Liver (tissue), 9 donors: Measurements from ENCODE around the gene C16orf86. TPM values are rescaled to one million over a fixed set of nuclear protein-coding genes. Genes with fewer than 3 reads are reported as not detected.
A peak's percentile ranks its signal among the peaks of the same experiment; 100 is the strongest.

Source experiments
- DNase-seq: peaks from one replicate; pipeline ENCODE4 v3.0.0-alpha.2; 2017; ENCODE audit warnings: low spot score
- H3K27ac ChIP-seq, 2 donors: one replicate each; pipeline ENCODE4 v1.7.0; 2013; ENCODE audit warnings: inconsistent platforms in 2 of 2, low read length in 2 of 2, control low read depth in 1 of 2, low read depth in 1 of 2, mild to moderate bottlenecking in 1 of 2
- H3K27me3 ChIP-seq, 4 donors: one replicate each; pipeline versions ENCODE4 v1.6.1 to v1.7.0; 2013; ENCODE audit warnings: low read length in 3 of 4, inconsistent platforms in 1 of 4, mild to moderate bottlenecking in 1 of 4, moderate library complexity in 1 of 4; ENCODE audit not compliant: control insufficient read depth in 4 of 4, insufficient read depth in 4 of 4
- H3K36me3 ChIP-seq, 4 donors: one replicate each; pipeline versions ENCODE4 v1.6.1 to v1.7.0; 2013; ENCODE audit warnings: low read length in 3 of 4, mild to moderate bottlenecking in 3 of 4, low read depth in 1 of 4, moderate library complexity in 1 of 4; ENCODE audit not compliant: control insufficient read depth in 4 of 4, insufficient read depth in 3 of 4
- H3K4me1 ChIP-seq, 4 donors: one replicate each; pipeline versions ENCODE4 v1.6.1 to v1.7.0; 2013; ENCODE audit warnings: low read length in 3 of 4, mild to moderate bottlenecking in 3 of 4, moderate library complexity in 1 of 4; ENCODE audit not compliant: control insufficient read depth in 4 of 4, insufficient read depth in 4 of 4
- H3K4me3 ChIP-seq, 3 donors: one replicate each; pipeline versions ENCODE4 v1.6.1 to v1.7.0; 2013; ENCODE audit warnings: low read length in 3 of 3, control low read depth in 1 of 3, low read depth in 1 of 3, mild to moderate bottlenecking in 1 of 3
- H3K9ac ChIP-seq, 2 donors: one replicate each; pipeline ENCODE4 v1.7.0; 2013; ENCODE audit warnings: low read length in 2 of 2, mild to moderate bottlenecking in 2 of 2, moderate library complexity in 2 of 2, control low read depth in 1 of 2, low read depth in 1 of 2
- H3K9me3 ChIP-seq, 4 donors: one replicate each; pipeline versions ENCODE4 v1.6.1 to v1.7.0; 2013; ENCODE audit warnings: low read length in 3 of 4; ENCODE audit not compliant: control insufficient read depth in 4 of 4
- EGR1 ChIP-seq, 2 donors: IDR thresholded peaks; 2 replicates each; pipeline ENCODE4 v1.6.1; 2016 to 2018; ENCODE audit warnings: antibody characterized with exemption in 2 of 2, low read depth in 2 of 2
- FOXA1 ChIP-seq: IDR thresholded peaks from 2 replicates; pipeline ENCODE4 v1.6.1; 2016; ENCODE audit warnings: antibody characterized with exemption
- GABPA ChIP-seq, 2 donors: IDR thresholded peaks in 1 of 2; conservative IDR thresholded peaks in 1 of 2; 2 replicates each; pipeline ENCODE4 v1.6.1; 2016; ENCODE audit warnings: antibody characterized with exemption in 2 of 2, mild to moderate bottlenecking in 1 of 2, moderate library complexity in 1 of 2
- RAD21 ChIP-seq, 2 donors: IDR thresholded peaks; 2 replicates each; pipeline ENCODE4 v1.6.1; 2016; ENCODE audit warnings: antibody characterized with exemption in 2 of 2, mild to moderate bottlenecking in 2 of 2
- RXRA ChIP-seq, 2 donors: IDR thresholded peaks; 2 replicates each; pipeline ENCODE4 v1.6.1; 2017 to 2018; ENCODE audit warnings: antibody characterized with exemption in 2 of 2, mild to moderate bottlenecking in 1 of 2
- WGBS: extraction: QIAGEN DNeasy Blood & Tissue Kit; methylation state at CpG from one replicate; pipeline ENCODE4 v1.1.7; 2013; 5-methylcytosine and 5-hydroxymethylcytosine counted together
- polyA plus RNA-seq, 2 donors: library from polyadenylated mRNA; stranded (reverse) in 1 of 2; unstranded in 1 of 2; fragments of 200-250 nt in 1 of 2; fragments of >200 nt in 1 of 2; fragmentation: Nextera tagmentation in 1 of 2; extraction: Ambion mirVana in 1 of 2; gene quantifications; one replicate each; pipeline versions ENCODE4 v1.2.1 to v1.2.3, GENCODE V29; 2013 to 2015
- total RNA-seq, 2 donors: library from RNA; depleted of rRNA; stranded (reverse); fragments of >200 nt; gene quantifications; one replicate each; pipeline ENCODE4 v1.2.3, GENCODE V29; 2014
- TF ChIP-seq, protein P1 (sequence below): IDR thresholded peaks from 2 replicates; pipeline ENCODE4 v1.6.1; 2016; ENCODE audit warnings: antibody characterized with exemption
- TF ChIP-seq, protein P2 (sequence below): fragments of 150-350 bp; IDR thresholded peaks from 2 replicates; pipeline ENCODE4 v1.5.1; 2017; ENCODE audit warnings: improper control_type of control experiment, low read depth, low read length; ENCODE audit not compliant: missing input control
- TF ChIP-seq, protein P3 (sequence below): IDR thresholded peaks from 2 replicates; pipeline ENCODE4 v1.6.1; 2016; ENCODE audit warnings: antibody characterized with exemption, mild to moderate bottlenecking
- TF ChIP-seq, protein P4 (sequence below): IDR thresholded peaks from 2 replicates; pipeline ENCODE4 v1.6.1; 2016; ENCODE audit warnings: antibody characterized with exemption
- TF ChIP-seq, protein P5 (sequence below): IDR thresholded peaks from 2 replicates; pipeline ENCODE4 v1.6.1; 2016; ENCODE audit warnings: antibody characterized with exemption
- donor health status: healthy.
- donor health status: healthy.
- donor health status: healthy.
- donor health status: healthy.
- donor health status: healthy.

C16orf86 gene
- total and polyA plus RNA-seq, 4 donors = 1.2 to 2.6 (median 2.1) TPM

DNA sequence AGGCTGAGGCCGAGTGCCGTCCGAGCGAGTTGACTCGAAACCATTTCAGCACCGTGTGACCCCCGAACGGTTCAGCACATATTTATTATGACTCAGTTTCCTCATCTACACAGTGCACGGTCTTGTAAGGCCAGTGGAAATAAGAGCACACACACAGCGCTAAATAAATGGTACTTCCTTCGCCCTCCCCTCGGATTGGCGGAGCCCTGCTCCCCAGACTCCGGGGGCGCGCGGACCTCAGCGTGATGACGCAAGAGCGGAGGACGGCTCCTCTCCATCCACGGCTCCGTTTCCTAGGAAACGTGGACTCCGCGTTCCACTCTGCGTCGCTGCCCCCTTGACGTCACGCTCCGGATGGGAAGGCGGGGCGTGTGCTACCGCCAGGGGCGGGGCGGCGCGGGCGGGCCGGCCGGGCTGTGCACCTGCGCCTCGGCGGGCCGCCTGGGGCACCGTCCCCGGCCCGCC lies 6.0 kb upstream of the C16orf86 start, which contains the start of gene PARD6A (continued):
- TF ChIP-seq RXRA (IDR thresholded peaks at IDR 0.05) = no peak
- TF ChIP-seq FOXA1 = no peak
- TF ChIP-seq, protein P1, sequence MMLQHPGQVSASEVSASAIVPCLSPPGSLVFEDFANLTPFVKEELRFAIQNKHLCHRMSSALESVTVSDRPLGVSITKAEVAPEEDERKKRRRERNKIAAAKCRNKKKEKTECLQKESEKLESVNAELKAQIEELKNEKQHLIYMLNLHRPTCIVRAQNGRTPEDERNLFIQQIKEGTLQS = peak; percentile 83

DNA sequence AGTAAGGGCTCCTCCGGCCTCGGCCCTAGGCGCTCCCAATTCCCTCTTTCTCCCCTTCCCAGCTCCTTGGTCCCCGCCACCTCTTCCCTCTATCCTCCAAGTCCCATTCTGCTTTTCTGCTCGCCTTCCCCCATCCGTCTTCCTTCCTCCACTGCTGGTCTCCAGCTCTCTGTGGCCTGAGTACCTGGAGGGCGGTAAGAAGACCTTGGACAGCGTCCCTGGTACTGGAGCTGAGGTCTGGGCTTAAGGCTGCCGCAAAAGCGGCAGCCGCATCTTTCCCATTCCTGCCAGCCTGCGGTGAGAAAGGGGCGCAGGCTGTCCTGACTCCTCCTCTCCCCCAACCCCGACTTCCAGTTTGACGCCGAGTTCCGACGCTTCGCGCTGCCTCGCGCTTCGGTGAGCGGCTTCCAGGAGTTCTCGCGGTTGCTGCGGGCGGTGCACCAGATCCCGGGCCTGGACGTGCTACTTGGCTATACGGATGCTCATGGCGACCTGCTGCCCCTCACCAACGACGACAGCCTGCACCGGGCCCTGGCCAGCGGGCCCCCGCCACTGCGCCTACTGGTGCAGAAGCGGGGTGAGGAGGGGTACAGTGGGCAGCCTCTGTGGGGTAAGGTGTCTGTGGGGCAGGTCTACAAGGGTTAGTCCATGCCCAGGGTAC lies 5.4 kb upstream of the C16orf86 start:
- TF ChIP-seq, protein P2, sequence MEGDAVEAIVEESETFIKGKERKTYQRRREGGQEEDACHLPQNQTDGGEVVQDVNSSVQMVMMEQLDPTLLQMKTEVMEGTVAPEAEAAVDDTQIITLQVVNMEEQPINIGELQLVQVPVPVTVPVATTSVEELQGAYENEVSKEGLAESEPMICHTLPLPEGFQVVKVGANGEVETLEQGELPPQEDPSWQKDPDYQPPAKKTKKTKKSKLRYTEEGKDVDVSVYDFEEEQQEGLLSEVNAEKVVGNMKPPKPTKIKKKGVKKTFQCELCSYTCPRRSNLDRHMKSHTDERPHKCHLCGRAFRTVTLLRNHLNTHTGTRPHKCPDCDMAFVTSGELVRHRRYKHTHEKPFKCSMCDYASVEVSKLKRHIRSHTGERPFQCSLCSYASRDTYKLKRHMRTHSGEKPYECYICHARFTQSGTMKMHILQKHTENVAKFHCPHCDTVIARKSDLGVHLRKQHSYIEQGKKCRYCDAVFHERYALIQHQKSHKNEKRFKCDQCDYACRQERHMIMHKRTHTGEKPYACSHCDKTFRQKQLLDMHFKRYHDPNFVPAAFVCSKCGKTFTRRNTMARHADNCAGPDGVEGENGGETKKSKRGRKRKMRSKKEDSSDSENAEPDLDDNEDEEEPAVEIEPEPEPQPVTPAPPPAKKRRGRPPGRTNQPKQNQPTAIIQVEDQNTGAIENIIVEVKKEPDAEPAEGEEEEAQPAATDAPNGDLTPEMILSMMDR = peak; percentile 0
- TF ChIP-seq, protein P3, sequence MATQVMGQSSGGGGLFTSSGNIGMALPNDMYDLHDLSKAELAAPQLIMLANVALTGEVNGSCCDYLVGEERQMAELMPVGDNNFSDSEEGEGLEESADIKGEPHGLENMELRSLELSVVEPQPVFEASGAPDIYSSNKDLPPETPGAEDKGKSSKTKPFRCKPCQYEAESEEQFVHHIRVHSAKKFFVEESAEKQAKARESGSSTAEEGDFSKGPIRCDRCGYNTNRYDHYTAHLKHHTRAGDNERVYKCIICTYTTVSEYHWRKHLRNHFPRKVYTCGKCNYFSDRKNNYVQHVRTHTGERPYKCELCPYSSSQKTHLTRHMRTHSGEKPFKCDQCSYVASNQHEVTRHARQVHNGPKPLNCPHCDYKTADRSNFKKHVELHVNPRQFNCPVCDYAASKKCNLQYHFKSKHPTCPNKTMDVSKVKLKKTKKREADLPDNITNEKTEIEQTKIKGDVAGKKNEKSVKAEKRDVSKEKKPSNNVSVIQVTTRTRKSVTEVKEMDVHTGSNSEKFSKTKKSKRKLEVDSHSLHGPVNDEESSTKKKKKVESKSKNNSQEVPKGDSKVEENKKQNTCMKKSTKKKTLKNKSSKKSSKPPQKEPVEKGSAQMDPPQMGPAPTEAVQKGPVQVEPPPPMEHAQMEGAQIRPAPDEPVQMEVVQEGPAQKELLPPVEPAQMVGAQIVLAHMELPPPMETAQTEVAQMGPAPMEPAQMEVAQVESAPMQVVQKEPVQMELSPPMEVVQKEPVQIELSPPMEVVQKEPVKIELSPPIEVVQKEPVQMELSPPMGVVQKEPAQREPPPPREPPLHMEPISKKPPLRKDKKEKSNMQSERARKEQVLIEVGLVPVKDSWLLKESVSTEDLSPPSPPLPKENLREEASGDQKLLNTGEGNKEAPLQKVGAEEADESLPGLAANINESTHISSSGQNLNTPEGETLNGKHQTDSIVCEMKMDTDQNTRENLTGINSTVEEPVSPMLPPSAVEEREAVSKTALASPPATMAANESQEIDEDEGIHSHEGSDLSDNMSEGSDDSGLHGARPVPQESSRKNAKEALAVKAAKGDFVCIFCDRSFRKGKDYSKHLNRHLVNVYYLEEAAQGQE = peak; percentile 81
- TF ChIP-seq EGR1 (IDR thresholded peaks at IDR 0.05; ENCODE audit: low read depth in 2 of 2) (no peak), FOXA1 (no peak)
- peak overlapping the region in 2 of 3 donors; percentile 47 to 73 for H3K4me3 ChIP-seq
- WGBS = 31% methylated on average over 39 of the region's 39 CpGs
- H3K27ac ChIP-seq = peak overlapping the region; percentile 44 to 58
- H3K4me1 ChIP-seq = peaks cover 16 to 59% (median 41%) of the 10 kb centered on the region in 4 donors
- DNase-seq = no peak
- H3K9me3 ChIP-seq = no peaks in the 10 kb centered on the region
- peak overlapping the region in 1 of 2 donors; percentile 8 for H3K9ac ChIP-seq
- no peaks in the 10 kb centered on the region for H3K27me3 ChIP-seq
- H3K36me3 ChIP-seq = peaks cover 0 to 1% (median 0%) of the 10 kb centered on the region in 4 donors

DNA sequence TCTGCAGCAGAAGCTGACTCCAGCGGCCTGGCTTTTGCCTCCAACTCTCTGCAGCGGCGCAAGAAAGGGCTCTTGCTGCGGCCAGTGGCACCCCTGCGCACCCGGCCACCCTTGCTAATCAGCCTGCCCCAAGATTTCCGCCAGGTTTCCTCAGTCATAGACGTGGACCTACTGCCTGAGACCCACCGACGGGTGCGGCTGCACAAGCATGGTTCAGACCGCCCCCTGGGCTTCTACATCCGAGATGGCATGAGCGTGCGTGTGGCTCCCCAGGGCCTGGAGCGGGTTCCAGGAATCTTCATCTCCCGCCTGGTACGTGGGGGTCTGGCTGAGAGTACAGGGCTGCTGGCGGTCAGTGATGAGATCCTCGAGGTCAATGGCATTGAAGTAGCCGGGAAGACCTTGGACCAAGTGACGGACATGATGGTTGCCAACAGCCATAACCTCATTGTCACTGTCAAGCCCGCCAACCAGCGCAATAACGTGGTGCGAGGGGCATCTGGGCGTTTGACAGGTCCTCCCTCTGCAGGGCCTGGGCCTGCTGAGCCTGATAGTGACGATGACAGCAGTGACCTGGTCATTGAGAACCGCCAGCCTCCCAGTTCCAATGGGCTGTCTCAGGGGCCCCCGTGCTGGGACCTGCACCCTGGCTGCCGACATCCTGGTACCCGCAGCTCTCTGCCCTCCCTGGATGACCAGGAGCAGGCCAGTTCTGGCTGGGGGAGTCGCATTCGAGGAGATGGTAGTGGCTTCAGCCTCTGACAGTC lies 4.5 kb upstream of the C16orf86 start:
- no peak overlapping the region for H3K4me3 ChIP-seq
- no peaks in the 10 kb centered on the region for H3K9me3 ChIP-seq
- H3K4me1 ChIP-seq = peaks cover 16 to 63% (median 44%) of the 10 kb centered on the region in 4 donors
- WGBS = 94% methylated on average over 34 of the region's 34 CpGs
- no peak for DNase-seq
- H3K27ac ChIP-seq = no peak overlapping the region
- no peak overlapping the region for H3K9ac ChIP-seq
- no peaks in the 10 kb centered on the region for H3K27me3 ChIP-seq
- no peaks in the 10 kb centered on the region for H3K36me3 ChIP-seq
- TF ChIP-seq, protein P4, sequence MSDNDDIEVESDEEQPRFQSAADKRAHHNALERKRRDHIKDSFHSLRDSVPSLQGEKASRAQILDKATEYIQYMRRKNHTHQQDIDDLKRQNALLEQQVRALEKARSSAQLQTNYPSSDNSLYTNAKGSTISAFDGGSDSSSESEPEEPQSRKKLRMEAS = no peak
- TF ChIP-seq, protein P1 = no peak
- TF ChIP-seq, protein P2 = no peak
- TF ChIP-seq EGR1 (IDR thresholded peaks at IDR 0.05; ENCODE audit: low read depth in 2 of 2) (no peak), GABPA (IDR thresholded peaks at IDR 0.05 in 1 of 2, conservative IDR thresholded peaks at IDR 0.05 in 1 of 2) (no peak), RAD21 (IDR thresholded peaks at IDR 0.05) (no peak), RXRA (IDR thresholded peaks at IDR 0.05) (no peak)
- TF ChIP-seq, protein P3 = no peak
- TF ChIP-seq, protein P5, sequence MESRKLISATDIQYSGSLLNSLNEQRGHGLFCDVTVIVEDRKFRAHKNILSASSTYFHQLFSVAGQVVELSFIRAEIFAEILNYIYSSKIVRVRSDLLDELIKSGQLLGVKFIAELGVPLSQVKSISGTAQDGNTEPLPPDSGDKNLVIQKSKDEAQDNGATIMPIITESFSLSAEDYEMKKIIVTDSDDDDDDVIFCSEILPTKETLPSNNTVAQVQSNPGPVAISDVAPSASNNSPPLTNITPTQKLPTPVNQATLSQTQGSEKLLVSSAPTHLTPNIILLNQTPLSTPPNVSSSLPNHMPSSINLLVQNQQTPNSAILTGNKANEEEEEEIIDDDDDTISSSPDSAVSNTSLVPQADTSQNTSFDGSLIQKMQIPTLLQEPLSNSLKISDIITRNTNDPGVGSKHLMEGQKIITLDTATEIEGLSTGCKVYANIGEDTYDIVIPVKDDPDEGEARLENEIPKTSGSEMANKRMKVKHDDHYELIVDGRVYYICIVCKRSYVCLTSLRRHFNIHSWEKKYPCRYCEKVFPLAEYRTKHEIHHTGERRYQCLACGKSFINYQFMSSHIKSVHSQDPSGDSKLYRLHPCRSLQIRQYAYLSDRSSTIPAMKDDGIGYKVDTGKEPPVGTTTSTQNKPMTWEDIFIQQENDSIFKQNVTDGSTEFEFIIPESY = no peak
